GM19438 (cell line): ENCODE measurements around the gene VDAC2.
"Not testable (repeated sequence)": the region's sequence is repeated elsewhere in the genome, so short reads cannot be mapped to it uniquely, and the experiment has no call there.

ENCODE experiments used
- ATAC-seq: cut with Tn5 transposase; IDR thresholded peaks from one replicate; pipeline ENCODE4 v1.9.1; 2021; ENCODE audit warnings: low read depth; ENCODE audit not compliant: unreplicated experiment

VDAC2 gene, protein sequence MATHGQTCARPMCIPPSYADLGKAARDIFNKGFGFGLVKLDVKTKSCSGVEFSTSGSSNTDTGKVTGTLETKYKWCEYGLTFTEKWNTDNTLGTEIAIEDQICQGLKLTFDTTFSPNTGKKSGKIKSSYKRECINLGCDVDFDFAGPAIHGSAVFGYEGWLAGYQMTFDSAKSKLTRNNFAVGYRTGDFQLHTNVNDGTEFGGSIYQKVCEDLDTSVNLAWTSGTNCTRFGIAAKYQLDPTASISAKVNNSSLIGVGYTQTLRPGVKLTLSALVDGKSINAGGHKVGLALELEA

DNA sequence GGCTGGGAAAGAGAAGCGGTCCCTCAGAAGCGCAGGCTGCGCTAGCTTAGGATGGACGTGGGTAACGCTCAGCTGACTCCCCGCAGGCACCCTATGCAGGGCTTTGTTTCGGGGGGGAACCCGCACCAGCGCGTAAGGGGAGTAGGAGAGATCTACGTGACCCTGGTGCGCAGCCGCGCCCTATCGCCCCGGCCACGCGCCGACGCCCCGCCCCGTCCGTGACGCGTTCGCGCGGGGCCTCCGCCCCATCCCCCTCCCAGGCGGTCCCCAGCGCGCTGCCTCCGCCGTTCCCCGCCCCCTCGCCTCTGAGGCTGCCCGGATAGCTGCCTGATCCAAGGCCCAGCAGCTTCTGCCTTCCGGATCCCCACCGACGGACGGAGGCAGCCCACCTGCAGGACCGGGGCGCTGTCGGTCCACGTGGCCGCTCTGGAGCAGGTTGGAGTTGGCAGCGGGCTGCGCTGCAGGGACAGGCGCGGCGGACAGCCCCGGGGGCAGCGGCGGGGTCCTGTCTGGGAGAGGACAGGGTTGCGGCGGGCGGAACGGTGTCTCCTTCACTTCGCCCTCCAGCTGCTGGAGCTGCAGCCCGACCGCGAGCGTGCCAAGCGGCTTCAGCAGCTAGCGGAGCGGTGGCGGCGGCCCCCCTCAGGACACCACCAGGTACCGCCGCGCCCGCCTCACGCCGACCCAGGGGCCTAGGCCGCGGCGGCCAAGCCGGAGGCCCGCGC lies at the start of gene VDAC2:
Gene VDAC2 (plus strand): TSS at position 515 of the 725 bp plus-strand sequence. CDS start 363 bp downstream, outside the sequence.
- peak; percentile 82 for ATAC-seq

DNA sequence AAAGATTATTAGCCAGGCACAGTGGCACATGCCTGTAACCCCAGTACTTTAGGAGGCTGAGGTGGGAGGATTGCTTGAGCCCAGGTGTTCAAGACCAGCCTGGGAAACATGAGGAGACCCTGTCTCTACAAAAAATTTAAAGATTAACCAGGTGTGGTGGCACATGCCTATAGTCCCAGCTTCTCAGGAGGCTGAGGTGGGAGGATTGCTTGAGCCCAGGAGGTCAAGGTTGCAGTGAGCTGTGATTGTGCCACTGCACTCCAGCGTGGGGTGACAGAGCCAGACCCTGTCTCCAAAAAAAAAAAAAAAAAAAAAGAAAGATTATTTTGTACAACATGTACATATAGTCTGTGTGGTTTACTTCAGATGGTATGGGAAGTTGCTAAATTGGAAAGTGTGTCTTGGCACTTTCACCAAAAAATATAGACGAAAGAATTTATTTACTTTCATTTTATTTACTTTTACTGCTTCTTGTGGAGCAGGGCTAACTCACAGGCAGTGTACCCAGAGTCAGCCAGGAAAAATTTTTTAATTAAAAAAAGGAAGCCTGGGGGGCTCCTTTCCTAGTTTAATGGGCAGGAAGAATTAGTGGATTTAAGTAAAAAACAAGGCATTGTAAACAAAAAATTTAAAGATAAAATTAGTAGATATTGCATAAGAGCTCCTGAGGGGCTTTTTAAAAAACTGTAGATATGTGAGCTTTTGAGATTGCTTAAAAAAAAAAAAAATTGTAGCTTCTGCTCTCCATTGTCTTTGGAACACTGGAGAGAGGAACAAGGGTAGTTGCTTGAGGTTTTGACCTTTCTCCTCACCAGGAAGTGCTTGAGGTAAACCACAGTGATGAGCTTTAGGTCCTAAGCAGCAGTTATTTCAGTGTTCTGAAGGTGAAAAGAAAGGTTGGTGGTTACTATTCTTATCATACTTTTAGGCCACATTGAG lies 44.6 kb upstream of the VDAC2 start:
- ATAC-seq, result peak; percentile 97

GRCh38 chr10:75166623-75166972 lies 44.0 kb upstream of the VDAC2 start:
- ATAC-seq, result peak; percentile 8

GRCh38 chr10:75168275-75168674 lies 42.3 kb upstream of the VDAC2 start:
- no peak for ATAC-seq

DNA sequence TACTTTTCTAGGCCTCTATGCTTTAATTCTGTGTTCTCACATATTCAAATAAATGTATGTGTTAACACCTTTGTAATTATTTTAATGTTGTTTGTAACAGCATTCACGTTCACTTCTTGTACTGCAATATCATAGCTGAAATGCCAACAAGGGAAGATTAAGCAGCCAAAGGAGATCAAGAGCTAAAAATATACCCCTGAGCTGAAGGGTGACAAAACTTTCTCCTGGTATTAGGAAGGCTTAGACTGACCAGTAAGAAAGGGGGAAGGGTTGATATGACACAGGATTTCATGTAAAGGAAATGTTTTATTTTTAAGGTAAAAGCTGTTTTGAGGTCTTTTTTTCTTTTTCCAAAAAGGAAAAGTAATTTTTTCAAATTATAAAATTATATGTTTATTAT lies 40.4 kb upstream of the VDAC2 start:
- ATAC-seq, result no peak

DNA sequence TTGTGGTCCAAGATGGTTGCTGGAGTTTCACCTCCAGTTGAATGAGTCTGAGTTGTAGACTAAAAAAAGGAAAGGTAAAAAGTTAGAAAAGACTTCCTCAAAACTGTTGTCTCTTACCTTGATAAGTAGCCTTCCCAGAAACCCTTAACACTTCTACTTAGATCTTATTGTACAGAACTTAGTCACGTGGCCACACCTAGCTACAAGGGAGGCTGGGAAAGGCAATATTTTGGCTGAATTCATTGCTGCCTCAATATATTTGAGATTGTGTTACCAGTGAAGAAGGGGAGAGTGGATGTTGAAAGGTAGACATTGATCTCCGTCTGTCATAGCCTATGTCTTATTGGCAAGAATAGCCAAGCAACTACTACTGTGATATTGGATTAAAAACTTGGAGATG lies 35.5 kb upstream of the VDAC2 start:
- no peak for ATAC-seq

- no peak for ATAC-seq
Measured at GRCh38 chr10:75176046-75176445, 34.5 kb upstream of the VDAC2 start.

GRCh38 chr10:75176736-75177135 lies 33.9 kb upstream of the VDAC2 start:
- no peak for ATAC-seq

DNA sequence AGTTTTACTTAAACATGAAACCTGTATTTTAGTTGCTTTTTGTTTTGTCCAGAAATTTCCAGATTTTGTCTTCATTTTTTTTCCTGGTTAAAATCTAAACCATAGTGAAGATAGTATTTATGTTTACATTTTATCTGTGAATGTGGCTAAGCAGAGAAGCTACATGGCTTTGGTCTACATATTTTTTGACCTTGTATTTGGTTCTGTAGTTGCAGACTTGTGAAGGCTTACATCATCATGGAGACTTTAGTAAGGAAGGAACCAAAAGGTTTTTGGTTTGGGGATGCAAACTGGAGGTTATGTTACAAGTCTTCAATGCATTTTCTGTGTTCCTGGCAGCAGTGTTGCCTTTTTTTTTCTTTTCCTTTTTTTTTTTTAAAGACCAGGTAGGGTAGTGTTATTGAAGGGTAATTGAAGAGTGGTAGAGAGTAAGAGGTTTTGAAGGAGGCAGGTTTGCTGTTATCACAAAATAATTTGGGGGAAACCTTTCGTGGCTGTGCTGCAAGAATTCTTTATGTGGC lies 30.9 kb upstream of the VDAC2 start:
- ATAC-seq, result no peak

GRCh38 chr10:75180592-75180991 lies 30.0 kb upstream of the VDAC2 start:
- no peak for ATAC-seq

DNA sequence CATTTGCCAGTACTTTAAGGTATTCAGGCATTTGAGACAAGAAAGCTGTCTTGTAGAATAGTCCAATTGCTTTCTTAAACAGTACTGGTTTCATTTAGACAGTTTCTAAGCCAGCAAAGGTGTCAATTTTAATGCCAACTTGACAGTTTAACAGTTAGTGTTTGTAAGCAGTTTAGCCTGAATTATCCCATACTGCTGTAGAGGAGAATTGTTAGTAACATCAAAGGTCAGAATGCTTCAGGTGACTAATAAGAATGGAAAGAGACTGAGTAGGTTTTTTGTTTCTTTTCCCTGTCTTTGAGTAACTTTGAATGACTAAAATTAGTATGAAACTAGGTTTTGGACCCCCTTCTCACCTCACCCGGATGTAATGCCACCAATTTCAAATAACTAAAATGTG lies 29.5 kb upstream of the VDAC2 start:
- no peak for ATAC-seq

GRCh38 chr10:75186310-75186709 lies 24.3 kb upstream of the VDAC2 start:
- ATAC-seq, result no peak

DNA sequence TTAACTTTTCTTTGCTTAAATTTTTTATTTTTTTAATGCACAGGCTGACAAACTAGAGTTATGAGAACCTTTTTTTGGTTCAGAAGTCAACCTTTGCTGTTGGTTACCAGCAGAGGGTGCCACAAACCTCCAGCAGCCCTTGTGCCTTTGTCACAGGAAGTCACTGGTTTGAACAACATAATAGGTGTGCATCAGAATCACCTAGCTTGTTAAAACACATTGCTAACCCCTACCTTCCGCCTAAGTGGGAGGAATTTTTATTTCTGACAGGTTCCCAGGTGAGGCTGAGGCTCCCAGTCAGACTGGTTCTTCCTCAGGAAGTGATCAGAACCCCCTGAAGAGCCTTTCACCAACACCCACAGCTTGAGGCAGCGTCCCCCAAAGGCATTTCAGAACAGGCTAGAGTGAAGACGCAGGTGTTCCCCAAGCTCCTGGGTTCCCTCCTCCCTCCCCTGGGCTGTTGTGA lies 22.6 kb upstream of the VDAC2 start:
- ATAC-seq, result no peak

- not testable (repeated sequence) for ATAC-seq
Measured at GRCh38 chr10:75188522-75188921, 22.1 kb upstream of the VDAC2 start.

GRCh38 chr10:75189266-75190096 lies 21.1 kb upstream of the VDAC2 start:
- no peak for ATAC-seq

- ATAC-seq, result no peak
Measured at GRCh38 chr10:75191821-75192568, 18.6 kb upstream of the VDAC2 start.

DNA sequence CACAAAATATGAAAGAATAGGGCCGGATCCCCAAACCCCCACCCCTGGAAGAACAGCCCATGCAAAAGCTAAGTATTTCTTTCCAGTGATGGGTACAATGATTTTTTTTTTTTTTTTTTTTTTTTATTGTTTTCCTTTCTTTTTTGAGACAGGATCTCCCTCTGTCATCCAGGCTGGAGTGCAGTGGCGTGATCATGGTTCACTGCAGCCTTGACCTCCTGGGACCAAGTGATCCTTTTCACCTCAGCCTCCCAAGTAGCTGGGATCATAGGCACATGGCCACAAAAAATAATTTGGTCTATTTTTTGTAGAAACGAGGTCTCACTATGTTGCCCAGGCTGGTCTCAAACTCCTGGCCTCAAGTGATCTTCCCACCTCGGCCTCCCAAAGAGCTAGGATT lies 16.0 kb upstream of the VDAC2 start:
- not testable (repeated sequence) for ATAC-seq

GRCh38 chr10:75195035-75195763 lies 15.4 kb upstream of the VDAC2 start:
- no peak for ATAC-seq

- ATAC-seq, result no peak
Measured at GRCh38 chr10:75197066-75197465, 13.5 kb upstream of the VDAC2 start.
